ENCODE data around the gene IFT81.

IFT81 gene

GRCh38 chr12:110100315-110100970 is 23.7 kb upstream of the IFT81 start:
- Mint-ChIP-seq H3K27ac (peak overlapping the region; percentile 1), H3K36me3 (no peaks in the 10 kb centered on the region), H3K9me3 (no peaks in the 10 kb centered on the region), H3K4me1 (peaks cover 13% of the 10 kb centered on the region), H3K27me3 (peaks cover 18% of the 10 kb centered on the region), H3K4me3 (no peak overlapping the region)
- CTCF ChIA-PET: interaction anchor here (0.6 to 2.3 kb wide), 19 partner anchors 10 to 501 kb away, joined by 3 to 38 read pairs (median 4); partner anchors contain the start of gene ARPC3
- peak; percentile 75 for DNase-seq

DNA sequence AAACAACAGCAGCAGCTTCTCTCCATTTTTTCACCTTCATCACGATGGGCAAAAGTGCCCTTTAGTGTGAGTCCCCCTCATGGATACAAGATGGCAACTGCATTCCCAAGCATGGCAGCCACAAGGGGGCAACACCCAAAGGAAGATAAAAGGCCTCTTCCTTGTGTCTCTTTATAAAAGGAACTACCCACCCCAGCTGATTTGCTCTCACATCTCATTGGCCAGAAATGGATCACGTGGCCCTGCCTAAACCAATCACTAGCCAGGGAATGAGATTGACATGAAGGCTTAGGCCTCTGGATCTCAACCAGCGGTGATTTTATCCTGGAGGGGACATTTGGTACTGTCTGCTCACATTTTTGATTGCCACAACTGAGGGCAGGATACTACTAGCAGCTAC is 21.9 kb upstream of the IFT81 start:
- Mint-ChIP-seq H3K4me1 (peaks cover 13% of the 10 kb centered on the region), H3K27me3 (peaks cover 29% of the 10 kb centered on the region), H3K9me3 (no peaks in the 10 kb centered on the region), H3K27ac (no peak overlapping the region), H3K4me3 (no peak overlapping the region), H3K36me3 (no peaks in the 10 kb centered on the region)
- peak; percentile 61 for DNase-seq
- CTCF ChIA-PET: interaction anchor here (0.7 to 2.7 kb wide), 15 partner anchors 12 to 499 kb away, joined by 3 to 38 read pairs (median 5); partner anchors contain the start of genes ARPC3 and IFT81

GRCh38 chr12:110104188-110105094 is 19.7 kb upstream of the IFT81 start:
- no peak for DNase-seq
- H3K9me3 Mint-ChIP-seq: no peaks in the 10 kb centered on the region
- H3K27ac Mint-ChIP-seq: no peak overlapping the region
- peaks cover 13% of the 10 kb centered on the region for H3K4me1 Mint-ChIP-seq
- no peak overlapping the region for H3K4me3 Mint-ChIP-seq
- H3K27me3 Mint-ChIP-seq: peaks cover 33% of the 10 kb centered on the region
- H3K36me3 Mint-ChIP-seq: no peaks in the 10 kb centered on the region
- CTCF ChIA-PET: interaction anchor here (2.1 kb wide), 1 partner anchor 327 kb away, joined by 7 read pairs; no protein-coding TSS in a partner anchor

DNA sequence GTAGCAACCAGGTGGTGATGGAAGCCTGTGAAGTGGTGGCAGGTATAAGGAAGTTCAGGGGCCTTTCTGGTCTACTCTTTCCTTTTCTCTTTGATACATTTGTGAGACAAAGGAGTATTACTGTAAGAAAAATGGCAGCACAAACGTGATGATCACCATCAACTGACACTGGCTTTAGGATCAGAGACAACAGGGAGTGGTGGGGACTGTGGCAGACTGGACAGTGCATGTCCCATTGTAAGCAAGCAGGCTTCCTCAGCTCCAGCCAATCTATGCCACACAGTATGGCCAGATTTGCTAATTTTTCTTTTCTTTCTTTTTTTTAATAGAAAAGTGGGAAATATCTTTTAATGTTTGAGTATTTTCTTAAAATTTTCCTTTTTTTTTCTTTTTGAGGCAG is 19.0 kb upstream of the IFT81 start:
- no peak overlapping the region for H3K27ac Mint-ChIP-seq
- CTCF ChIA-PET: interaction anchor here (0.9 to 2.1 kb wide), 2 partner anchors 17 to 326 kb away, joined by 3 to 7 read pairs; no protein-coding TSS in a partner anchor

DNA sequence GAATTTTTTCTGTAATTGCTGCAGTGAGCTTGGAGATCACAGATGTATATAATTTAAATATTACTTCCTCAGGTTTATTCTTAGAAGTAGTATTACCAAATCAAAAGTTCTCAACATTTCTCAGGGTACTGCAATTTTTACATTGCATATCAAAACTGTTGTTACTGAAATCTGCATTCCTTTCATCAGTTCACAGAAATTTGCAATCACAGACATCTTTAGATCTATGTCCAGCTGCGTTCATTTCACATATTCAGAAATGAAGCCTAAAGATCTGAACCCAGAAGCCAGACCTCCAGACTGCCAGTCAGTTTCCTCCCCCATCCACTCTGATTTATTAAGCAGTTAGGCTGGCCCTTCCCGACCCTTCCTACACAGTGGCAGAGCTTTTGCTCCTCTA is 18.2 kb upstream of the IFT81 start:
- DNase-seq: no peak
- H3K4me1 Mint-ChIP-seq: peaks cover 5% of the 10 kb centered on the region
- H3K9me3 Mint-ChIP-seq: no peaks in the 10 kb centered on the region
- H3K4me3 Mint-ChIP-seq: no peak overlapping the region
- CTCF ChIA-PET: interaction anchor here (0.9 kb wide), 1 partner anchor 18 kb away, joined by 3 read pairs; no protein-coding TSS in a partner anchor
- peaks cover 36% of the 10 kb centered on the region for H3K27me3 Mint-ChIP-seq
- no peak overlapping the region for H3K27ac Mint-ChIP-seq
- H3K36me3 Mint-ChIP-seq: no peaks in the 10 kb centered on the region

More for the DNA sequence above, 19.0 kb upstream of the IFT81 start:
- H3K9me3 Mint-ChIP-seq: no peaks in the 10 kb centered on the region
- H3K4me1 Mint-ChIP-seq: peaks cover 11% of the 10 kb centered on the region
- no peak for DNase-seq
- H3K36me3 Mint-ChIP-seq: no peaks in the 10 kb centered on the region
- peaks cover 36% of the 10 kb centered on the region for H3K27me3 Mint-ChIP-seq
- H3K4me3 Mint-ChIP-seq: no peak overlapping the region

DNA sequence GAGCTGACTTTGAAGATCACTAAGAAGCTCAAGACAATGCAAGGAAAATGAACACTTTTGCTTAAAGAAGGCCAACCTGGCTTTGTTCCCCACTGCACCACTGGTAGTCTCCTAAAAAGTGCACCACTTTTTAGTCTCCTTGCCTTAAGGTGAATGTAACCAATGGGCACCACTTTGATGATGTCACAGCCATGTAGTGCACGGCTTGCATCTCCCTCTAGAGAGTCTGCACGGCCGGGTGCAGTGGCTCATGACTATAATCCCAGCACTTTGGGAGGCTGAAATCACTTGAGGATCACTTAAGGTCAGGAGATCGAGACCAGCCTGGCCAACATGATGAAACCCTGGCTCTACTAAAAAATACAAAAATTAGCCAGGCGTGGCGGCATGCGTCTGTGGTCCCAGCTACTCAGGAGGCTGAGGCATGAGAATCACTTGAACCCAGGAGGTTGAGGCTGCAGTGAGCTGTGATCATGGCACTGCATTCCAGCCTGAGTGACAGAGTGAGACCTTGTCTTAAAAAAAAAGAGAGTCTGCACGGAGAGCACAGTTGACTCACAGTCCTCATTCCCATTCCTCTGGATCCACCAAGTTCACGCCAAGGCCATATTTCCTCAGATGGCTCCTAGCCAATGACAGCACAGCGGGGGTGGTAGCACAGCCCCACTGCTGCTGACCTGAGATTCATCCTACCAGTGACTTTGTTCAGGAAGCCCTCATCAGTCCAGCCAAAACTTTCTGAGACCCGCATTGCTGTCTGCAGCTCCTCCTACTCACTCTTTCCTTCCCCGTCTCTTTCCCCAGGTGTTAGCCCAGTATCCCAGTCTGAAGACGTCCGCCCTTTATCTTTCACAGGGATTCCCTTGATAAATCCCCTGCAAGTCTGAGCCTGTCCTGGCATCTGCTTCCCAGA is 16.5 kb upstream of the IFT81 start:
- no peaks in the 10 kb centered on the region for H3K36me3 Mint-ChIP-seq
- H3K27ac Mint-ChIP-seq: no peak overlapping the region
- peaks cover 44% of the 10 kb centered on the region for H3K27me3 Mint-ChIP-seq
- no peak for DNase-seq
- H3K4me3 Mint-ChIP-seq: no peak overlapping the region
- no peaks in the 10 kb centered on the region for H3K4me1 Mint-ChIP-seq
- CTCF ChIA-PET: interaction anchor here (0.5 kb wide), 1 partner anchor 14 kb away, joined by 3 read pairs; no protein-coding TSS in a partner anchor
- no peaks in the 10 kb centered on the region for H3K9me3 Mint-ChIP-seq

DNA sequence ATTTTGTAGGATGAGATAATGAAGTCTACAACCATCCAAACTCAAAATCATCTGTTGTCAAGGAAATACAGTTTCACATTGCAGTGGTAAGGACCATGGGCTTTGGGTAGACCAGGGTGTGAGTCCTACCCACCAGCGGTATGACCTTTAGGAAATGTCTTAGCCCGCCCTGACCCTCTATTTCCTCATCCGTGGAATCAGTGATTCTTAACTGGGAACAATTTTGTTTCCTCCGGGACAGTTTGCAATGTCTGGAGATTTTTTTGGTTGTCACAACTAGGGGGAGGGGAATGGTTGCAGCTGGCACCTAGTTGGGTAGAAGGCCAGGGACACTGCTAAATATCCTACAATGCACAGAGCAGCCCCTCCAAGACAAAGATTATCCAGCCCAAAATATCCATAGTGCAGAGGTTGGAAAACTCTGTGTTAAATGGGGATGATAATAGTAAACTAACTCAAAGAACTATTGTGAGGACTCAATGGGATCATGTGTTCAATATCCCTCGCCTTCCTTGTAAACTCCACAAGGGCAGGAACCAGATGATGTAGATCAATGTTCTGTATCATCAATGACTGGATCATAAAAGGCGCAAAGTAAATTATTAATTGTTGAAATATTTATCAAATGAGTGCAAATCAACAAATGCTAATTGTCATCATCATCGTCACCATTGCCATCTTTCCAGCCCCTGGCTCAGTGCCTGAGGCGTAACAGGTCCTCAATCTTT is 15.7 kb upstream of the IFT81 start:
- CTCF ChIA-PET: no interaction called here
- H3K27me3 Mint-ChIP-seq: peaks cover 50% of the 10 kb centered on the region
- H3K4me3 Mint-ChIP-seq: no peak overlapping the region
- no peaks in the 10 kb centered on the region for H3K36me3 Mint-ChIP-seq
- H3K4me1 Mint-ChIP-seq: no peaks in the 10 kb centered on the region
- DNase-seq: no peak
- H3K9me3 Mint-ChIP-seq: no peaks in the 10 kb centered on the region
- H3K27ac Mint-ChIP-seq: no peak overlapping the region

DNA sequence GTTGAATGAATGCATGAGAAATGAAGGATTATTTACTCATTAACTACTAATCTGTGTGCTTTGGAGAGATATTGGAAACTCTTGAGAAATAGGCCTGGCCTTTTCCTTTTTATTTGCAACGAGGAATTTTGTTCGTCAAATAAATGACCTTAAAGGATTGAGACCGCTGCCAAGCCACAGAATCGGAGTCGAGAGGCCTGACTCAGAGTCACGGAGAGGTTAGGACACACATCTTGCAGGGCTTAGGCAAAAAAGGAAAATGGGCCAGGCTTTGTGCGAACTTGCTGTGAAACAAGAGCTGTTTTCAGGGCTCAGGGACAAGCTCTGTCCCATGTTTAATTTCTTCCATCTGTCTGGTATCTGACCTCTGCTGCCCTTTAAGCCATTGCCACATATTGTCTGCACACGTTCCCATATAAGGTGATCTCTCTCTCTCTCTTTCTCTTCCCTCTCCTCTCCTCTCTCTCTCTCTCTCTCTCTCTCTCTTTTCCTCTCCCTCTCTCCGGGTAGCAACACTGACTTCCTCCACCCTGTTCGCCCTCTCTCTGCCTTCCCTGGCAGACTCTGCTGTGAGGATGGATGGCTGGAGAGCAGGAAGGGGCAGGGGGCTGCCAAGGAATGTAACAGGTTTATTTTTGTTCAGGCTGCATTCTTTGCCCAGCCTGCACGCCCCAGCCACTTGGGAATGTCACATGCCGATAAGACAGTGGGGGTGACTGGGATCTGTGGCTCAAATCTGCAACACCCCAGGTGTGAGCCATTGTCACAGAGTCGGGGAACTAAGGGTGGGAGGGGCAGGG is 14.9 kb upstream of the IFT81 start:
- Mint-ChIP-seq H3K4me3 (no peak overlapping the region), H3K27ac (no peak overlapping the region), H3K36me3 (no peaks in the 10 kb centered on the region), H3K27me3 (peaks cover 48% of the 10 kb centered on the region), H3K4me1 (no peaks in the 10 kb centered on the region), H3K9me3 (no peaks in the 10 kb centered on the region)
- no peak for DNase-seq
- CTCF ChIA-PET: no interaction called here

GRCh38 chr12:110109837-110110535 is 14.2 kb upstream of the IFT81 start:
- no peaks in the 10 kb centered on the region for H3K4me1 Mint-ChIP-seq
- no peaks in the 10 kb centered on the region for H3K9me3 Mint-ChIP-seq
- peaks cover 42% of the 10 kb centered on the region for H3K27me3 Mint-ChIP-seq
- no peak overlapping the region for H3K27ac Mint-ChIP-seq
- DNase-seq: no peak
- no peaks in the 10 kb centered on the region for H3K36me3 Mint-ChIP-seq
- CTCF ChIA-PET: no interaction called here
- H3K4me3 Mint-ChIP-seq: no peak overlapping the region

- Mint-ChIP-seq H3K36me3 (no peaks in the 10 kb centered on the region), H3K4me3 (no peak overlapping the region), H3K27ac (no peak overlapping the region), H3K27me3 (peaks cover 44% of the 10 kb centered on the region), H3K9me3 (no peaks in the 10 kb centered on the region), H3K4me1 (no peaks in the 10 kb centered on the region)
- no peak for DNase-seq
- CTCF ChIA-PET: interaction anchor here (0.6 to 1.5 kb wide), 3 partner anchors 12 to 329 kb away, joined by 4 read pairs; no protein-coding TSS in a partner anchor
Measured at GRCh38 chr12:110111476-110112334, 12.5 kb upstream of the IFT81 start.

GRCh38 chr12:110112335-110112660 is 11.9 kb upstream of the IFT81 start:
- Mint-ChIP-seq H3K4me1 (no peaks in the 10 kb centered on the region), H3K36me3 (no peaks in the 10 kb centered on the region), H3K27ac (no peak overlapping the region), H3K4me3 (no peak overlapping the region), H3K9me3 (no peaks in the 10 kb centered on the region), H3K27me3 (peaks cover 43% of the 10 kb centered on the region)
- CTCF ChIA-PET: interaction anchor here (0.6 to 1.5 kb wide), 3 partner anchors 13 to 328 kb away, joined by 4 read pairs; no protein-coding TSS in a partner anchor
- DNase-seq: no peak

All from activated naive CD4-positive, alpha-beta T cell treated with anti-CD3 and anti-CD28 coated beads, Interleukin-2, amount 10 ng/mL, durations not matched to agents 7 days and 5 days (primary cell).